ENCODE measurements around the gene LUC7L3.

LUC7L3 gene

DNA sequence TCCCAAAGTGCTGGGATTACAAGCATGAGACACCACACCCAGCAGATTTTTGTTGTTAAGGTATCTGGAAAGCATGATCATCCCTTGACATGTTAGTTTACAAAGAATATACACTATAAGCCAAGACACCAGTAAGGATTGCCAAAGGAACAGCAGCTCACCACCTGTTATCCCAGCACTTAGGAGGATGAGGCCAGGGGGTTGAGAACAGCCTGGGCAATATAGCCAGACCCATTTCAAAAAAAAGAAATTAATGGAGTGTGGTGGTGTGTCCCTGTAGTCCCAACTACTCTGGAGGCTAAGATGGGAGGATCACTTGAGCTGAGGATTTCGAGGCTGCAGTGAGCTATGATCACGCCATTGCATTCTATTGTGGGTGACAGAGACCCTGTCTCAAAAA, 42.8 kb downstream of the LUC7L3 start:
- DNase-seq (ENCODE audit: low spot score) = no peak

DNA sequence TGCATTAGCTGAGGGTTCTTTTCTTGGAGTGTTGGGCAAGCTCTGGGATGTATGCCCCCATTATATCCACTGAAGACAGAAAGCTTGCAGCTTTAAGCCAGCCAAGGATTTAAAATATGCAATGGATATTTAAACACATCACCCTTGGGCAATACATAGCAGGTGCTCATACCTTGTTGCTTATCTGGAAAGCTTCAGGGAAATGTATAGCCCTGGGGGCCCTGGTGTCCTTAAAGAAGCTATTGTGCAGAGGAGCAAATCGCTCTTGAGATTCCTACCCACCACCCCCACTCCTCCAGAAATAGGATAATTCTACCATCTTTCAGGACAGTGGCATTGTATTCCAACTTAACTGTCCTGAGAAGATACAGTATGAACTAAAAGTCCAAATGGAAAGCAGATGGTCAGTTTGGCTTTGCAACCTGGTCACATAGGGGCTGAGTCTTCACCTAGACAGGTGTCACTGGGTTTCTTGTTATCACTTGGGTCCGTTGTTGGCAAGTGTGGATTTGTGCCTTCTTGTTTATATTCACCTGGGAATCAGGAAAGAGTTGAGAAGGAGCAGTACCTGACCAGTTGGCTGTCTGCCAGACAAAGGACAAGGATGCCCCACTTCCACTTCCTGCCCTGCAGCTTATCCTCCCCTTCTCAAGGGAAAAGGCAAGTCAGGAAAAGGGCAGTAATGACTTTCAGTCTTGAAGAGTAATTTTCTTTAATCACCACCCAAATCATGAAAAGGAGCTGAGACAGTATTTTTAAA, 44.5 kb downstream of the LUC7L3 start:
- DNase-seq (ENCODE audit: low spot score) = no peak

DNA sequence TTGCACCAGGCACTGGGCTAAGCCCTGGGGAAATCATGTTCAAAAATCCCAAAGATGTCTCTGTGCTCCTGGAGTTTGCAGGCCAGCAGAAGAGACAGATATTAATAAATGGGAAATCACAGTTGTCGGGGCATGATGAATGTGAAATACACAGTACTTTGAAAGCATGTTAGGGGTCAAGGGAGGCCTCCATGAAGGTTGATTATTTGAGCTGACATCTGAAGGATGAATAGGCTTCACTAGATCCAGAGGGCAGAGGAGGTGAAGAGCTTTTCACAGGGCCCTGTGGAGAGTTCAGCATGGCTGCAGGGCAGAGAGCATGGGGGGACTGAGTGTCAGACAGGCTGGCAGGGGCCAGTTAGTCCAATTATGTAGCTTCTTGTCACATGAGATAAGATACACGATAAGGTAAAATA, 45.3 kb downstream of the LUC7L3 start:
- DNase-seq (ENCODE audit: low spot score) = no peak

DNA sequence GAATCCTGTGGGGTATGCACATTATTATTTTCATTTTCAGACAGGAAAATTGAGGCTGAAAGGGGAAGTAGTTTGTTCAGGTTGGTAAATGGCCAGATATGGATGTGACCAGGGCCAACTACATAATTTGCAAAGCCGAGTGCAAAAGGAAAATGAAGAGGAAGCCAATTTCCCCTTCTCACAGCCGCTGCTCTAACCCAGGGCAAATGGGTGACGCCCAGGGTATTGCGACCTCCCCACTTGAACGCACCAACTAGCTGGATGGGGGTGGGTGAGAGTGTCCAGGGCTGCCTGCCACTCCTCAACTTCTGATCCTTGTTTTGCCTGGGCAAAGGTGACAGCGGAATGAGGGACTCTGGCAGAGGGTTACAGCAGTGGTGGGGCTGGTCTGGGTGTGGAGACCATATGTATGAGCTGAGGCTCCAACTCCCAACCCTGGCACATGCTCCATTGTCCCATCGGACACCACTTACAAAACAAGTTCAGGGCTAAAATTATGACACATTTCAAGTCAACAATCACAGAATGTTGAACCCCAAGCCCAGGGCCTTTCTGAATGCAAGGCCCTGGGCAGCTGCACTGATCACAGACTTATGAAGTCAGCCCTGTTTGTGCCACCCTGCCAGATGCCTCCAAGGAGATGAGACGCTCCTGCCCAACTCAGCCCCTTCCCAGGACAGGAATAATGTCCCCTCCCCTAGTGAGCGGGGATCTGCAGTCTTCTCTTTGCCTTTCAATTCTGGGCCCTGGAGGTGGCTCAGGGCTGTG, 46.2 kb downstream of the LUC7L3 start:
- DNase-seq (ENCODE audit: low spot score) = no peak

DNA sequence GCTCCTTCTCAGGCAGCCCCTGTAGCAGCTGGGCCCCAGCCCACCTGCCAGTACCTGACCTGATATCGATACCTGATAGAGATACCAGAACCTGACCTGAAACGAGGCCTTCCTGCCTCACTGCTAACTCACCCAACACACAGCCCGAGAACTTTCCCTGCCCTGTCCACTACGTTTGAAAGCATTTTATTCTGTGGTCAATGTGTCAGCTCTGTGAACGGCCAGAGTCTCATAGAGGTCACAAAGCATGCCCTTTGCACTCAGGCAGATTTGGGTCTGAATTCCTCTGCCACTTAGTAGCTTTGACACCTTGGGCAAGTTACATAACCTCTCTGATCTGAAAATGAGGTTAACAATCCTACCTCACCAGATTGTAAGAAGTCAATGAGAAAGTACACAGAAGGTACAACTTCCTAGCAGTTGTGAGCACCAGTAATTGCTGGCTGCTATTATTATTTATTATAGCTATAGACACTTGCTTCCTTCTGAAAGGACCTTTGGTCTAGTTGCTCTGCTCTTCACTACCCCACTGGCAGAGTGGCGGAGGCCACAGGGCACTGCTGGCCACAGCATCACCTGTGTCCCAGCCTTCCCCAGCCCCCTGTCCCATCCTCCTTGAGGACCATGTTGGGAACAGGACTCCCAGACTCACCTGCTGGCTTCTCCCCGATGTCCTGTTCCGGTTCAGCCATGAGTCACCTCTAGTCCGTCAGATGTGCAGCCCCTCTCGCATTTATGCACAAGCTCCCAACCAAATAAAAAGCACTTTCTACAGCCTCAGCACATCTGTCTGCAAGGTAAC, 47.0 kb downstream of the LUC7L3 start:
- DNase-seq (ENCODE audit: low spot score) = no peak

DNA sequence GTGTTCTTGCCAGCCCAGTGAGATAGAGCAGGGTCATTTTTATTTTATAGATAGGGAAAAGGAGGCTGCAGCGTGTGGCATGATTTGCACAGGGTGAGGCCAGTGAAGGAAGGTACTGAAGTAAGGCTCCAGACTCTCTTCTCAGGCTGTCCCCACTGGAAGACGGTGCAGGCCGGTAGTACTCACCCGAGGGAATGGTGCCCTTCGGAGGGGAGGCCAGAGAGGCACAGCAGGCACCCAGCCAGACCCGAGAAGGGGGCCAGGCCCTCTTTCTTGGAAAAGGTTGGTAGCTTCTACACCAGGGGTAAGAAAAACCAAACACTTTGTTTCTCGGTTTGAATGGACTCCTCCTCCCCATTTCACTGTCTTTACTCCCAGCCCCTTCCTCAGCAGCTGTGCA, 47.6 kb downstream of the LUC7L3 start:
- DNase-seq (ENCODE audit: low spot score) = no peak

DNA sequence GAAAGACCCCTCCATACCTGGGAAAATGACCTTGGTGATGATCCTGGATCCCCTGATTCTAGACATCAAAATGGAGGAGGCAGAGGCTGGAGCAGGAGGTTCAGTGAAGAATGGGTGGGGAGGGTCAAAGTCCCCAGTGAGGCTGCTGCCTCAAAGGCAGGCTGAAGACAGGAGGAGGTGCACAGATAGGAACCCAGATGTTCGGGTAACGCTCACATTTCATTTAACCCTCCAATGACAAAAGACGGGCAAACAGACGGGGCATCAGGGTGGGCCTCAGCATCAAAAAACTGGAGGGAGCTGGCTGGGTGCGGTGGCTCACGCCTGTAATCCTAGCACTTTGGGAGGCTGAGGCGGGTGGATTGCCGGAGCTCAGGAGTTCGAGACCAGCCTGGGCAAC, 48.0 kb downstream of the LUC7L3 start, which contains the start of gene ANKRD40CL:
Gene ANKRD40CL (minus strand): TSS at position 73 of the 400 bp plus-strand sequence. CDS start 605 bp downstream, outside the sequence.
- DNase-seq (ENCODE audit: low spot score) = no peak

DNA sequence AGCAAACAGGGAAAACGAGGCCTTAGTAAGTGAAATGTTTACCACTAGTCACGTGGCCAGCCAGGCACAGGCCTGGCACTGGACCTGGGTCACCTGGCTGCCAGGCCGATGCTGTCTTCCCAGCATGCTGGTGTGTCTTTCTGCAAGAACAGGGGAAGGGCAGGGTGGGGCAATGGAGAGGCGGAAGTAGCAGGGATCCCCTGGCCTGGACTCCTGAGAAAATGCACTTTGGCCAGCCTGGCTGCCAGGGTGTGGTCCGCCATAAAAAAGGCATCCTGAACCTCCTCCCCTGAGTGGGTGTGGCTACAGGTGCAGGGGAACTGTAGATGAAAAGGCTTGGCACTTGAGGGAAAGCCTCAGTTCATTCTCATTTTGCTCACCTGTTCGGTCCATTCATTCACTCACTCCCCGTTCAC, 49.0 kb downstream of the LUC7L3 start:
- DNase-seq (ENCODE audit: low spot score) = no peak

DNA sequence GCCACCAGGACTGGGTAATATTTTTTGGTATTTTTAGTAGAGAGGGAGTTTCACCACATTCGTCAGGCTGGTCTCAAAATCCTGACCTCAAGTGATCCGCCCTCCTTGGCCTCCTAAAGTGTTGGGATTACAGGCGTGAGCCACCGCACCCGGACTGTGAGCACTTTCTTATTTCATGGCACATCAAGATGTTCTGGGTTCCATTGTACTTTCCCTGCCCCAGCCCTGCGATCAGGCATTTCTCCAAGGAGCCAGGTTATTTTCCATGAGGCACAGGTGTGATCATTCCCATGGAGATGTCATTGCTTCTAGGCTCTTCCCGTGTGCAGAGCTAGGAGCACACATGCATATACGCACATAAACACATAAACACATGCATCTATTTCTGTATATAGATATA, 50.5 kb downstream of the LUC7L3 start:
- DNase-seq (ENCODE audit: low spot score) = no peak

DNA sequence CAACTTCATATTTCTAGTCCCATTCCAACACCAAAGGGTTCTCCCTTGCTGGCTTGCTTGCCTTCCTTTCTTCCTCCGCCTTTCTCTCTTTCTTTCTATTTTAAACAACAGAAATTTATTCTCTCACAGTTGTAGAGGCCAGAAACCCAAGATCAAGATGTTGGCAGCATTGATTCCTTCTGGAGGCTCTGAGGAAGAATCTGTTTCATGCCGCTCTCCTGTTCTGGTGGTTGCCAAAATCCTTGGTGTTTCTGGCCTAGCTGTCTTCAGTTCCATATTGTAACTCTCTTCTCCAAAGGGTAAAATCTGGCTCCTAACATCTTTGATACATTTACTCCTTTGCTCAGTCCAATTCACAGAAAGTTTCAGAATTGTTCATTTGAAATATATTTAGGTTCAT, 50.9 kb downstream of the LUC7L3 start:
- no peak for DNase-seq (ENCODE audit: low spot score)

DNA sequence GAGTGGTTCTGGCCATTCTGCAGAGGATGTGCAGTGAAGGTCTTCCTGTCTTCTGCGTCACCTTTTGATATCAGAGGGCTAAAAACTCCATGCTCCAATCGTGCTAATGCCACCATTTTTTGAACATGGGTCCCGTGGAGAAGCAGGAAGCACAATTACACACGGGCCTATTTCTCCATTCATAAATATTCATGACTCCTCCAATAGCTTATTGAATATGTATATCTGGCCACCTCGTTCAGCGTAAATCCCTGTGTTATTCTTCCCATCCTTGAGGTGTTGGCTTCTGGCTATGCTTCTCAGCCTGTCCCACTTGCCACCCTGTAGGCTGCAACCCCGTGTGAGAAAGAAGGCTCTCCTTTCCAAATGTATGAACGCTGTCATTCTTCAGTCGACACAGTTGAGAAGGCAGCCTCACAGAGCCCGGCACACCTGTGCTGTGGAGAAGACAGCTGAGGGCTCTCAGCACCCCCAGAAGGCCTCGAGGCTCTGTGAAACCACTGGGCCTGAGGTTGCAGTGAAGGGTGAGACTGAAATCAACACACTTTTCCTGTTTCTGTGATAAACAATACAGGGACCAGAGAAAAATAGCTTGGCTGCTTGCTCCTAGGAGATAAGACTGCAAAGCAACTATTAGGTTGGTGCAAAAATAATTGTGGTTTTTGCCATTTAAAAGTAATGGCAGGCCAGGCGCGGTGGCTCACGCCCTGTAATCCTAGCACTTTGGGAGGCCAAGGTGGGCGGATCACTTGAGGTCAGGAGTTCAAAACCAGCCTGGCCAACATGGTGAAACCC, 52.8 kb downstream of the LUC7L3 start:
- DNase-seq (ENCODE audit: low spot score) = no peak

DNA sequence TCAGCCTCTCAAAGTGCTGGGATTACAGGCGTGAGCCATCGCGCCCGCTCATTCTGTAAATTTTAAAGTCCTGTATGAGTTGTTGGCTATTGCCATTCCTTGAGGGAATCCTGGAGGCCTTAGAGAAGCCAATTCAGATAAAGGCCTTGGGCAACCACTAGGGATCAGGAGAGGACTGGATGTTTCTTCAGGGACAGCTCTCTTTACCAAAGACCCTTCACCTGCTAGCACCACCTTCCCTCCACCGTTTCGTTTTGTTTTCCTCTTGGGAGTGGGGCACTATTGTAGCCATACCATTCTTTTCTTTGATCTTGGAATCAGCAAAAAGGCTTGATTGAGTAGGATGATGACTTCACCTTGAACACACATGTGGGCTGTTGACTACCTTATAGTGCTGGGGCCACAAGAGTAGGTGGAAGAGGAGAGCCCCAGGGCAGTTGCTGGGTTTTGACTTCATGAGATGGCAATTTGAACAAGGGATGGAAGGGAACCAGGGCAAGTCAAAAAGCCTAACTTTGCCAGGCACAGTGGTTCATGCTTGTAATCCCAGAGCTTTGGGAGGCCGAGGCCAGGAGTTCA, 54.9 kb downstream of the LUC7L3 start:
- no peak for DNase-seq (ENCODE audit: low spot score)

DNA sequence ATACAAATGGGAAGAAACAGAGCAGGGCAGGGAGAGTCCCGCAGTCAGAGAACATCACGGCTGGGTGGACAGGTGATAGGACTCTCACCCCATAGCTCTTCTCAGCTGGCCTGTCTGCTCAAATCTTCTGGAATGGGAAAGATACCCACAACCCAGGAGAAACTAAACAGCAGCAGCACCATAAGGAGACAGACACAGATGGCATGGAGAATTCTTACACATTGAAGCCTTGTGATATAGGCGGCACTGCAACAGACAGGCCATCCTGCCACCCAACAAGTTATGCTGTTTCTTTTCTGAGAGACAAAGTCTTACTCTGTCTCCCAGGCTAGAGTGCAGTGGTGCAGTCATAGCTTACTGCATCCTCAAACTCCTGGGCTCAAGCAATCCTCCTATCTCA, 56.5 kb downstream of the LUC7L3 start:
- no peak for DNase-seq (ENCODE audit: low spot score)

DNA sequence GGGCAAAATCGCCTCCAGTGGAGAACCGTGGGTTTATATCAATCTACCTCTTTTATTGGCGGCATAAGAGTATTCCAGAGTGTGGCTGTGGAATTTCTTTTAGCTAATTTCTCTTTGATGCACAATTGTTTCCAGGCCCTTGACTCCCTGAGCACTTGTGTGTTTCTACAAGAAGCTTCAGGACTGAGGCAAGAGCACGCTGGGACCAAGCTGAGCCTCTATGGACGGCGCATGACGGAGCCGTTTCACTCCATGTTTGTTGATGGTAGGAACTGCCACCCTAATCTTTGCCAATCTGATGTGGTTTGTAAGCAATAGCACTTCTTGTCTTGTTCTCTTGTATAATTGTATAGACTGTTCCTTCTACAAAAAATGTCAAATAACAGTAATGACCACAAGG, 59.1 kb downstream of the LUC7L3 start:
- no peak for DNase-seq (ENCODE audit: low spot score)

DNA sequence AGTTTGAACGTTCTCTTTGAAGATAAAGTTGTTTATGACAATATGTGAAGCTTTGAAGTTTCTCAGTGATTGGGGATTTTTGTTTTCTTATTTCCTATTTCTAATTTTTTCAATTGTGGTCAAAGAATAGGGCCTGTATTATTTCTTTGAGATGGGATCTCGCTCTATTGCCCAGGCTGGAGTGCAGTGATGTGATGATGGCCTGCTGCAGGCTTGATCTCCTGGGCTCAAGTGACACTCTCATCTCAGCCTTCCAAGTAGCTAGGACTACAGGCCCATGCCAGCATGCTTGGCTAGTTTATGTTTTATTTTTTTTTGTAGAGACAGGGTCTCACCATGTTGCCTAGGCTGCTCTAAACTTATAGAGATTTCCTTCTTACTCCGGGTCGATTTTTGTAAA, 59.6 kb downstream of the LUC7L3 start:
- no peak for DNase-seq (ENCODE audit: low spot score)

DNA sequence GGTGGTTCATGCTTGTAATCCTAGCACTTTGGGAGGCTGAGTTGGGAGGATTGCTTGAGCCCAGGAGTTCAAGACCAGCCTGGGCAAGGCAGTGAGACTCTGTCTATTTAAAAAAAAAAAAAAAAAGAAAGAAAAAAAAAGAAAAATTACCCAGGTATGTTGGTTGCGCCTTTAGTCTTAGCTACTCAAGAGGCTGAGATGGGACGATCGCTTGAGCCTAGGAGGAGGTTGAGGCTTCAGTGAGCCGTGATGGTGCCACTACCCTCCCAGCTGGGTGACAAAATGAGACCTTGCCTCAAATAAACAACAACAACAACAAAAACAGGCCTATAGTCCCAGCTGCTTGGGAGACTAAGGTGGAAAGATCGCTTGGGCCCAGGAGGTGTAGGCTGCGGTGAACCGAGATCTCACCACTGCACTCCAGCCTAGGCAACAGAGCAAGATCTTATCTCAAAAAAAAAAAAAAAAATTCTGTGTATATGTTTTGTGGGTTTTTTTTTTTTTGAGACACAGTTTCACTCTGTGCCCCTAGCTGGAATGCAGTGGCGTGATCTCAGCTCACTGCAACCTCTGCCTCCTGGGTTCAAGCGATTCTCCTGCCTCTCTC, 60.4 kb downstream of the LUC7L3 start:
- peak; percentile 52 for DNase-seq (ENCODE audit: low spot score)

DNA sequence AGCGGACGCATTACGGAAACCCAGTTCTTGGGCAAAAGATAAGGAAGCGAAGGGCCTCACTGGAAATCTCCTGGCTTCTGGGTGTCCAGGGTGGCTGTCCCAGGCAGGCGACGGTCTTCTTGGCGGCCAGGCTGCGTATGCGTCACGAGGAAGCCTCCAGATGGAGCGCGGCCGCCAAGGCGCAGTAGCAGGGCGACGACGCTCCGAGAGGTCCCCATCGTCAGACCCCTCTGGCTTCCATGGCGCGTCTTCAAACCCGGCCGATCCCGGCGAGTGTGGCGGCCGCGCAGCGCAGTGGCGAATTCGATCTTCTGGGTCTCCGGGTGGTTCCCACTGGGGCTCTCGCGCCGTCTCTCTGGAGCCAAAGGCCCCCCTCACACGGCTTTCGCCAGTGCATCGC, 61.8 kb downstream of the LUC7L3 start:
- DNase-seq (ENCODE audit: low spot score) = no peak

DNA sequence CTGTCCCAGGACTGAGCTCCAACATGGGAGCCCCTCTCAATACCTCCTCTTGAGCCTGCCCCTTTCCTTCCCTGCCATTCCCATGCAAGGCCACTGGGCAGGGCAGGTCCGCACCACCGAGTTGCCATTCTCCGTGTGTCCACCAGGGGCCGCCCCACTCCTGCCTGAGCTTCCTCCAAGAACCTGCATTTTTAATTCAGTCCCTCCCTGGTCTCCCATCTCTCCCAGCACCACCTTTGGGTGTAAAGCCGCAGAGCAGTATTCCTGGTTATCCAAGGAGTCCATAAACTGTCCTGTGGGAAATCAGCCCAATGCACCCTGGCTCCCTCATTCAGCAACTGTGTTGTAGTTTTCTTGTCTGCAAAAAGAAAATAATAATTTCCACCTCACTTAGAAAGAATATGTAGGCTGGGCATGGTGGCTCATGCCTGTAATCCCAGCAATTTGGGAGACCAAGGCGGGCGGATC, 63.8 kb downstream of the LUC7L3 start:
- DNase-seq (ENCODE audit: low spot score) = peak; percentile 78

DNA sequence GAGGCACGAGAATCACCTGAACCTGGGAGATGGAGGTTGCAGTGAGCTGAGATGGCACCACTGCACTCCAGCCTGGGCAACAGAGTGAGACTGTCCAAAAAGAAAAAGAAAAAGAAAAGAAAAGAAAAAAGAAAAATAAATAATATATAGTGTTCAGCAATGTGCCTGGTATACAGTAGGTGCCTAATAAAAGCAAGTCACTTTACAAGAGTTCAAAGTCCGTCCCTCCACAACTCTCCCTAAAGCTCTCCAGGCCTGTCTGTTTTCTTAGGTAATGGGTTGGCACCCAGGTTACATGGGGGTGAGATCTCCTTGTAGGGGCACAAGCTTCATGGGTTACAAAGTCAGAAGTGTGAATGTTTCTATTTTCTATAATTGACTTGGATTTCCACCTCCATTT, 64.5 kb downstream of the LUC7L3 start:
- DNase-seq (ENCODE audit: low spot score) = no peak

DNA sequence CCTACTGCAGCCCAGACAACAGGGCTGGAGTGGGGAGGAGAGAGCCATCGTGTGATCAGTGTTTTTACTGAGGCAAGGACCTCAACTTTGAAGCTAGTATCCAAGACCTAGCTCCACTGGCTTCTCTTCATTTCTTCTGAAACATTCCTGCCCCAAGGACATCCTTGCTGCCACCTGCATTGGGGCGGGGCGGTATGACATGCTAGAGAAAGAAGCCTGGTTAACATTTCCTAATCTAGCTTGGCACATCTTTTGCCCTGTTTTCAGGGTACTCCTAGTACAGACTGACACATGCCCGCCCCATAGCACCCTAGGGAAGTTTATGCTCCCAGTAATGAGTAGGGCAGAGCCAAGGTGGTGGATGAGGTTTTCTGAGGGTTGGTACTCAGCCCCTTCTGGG, 65.7 kb downstream of the LUC7L3 start:
- DNase-seq (ENCODE audit: low spot score) = no peak
